Measurements from ENCODE around the gene NIM1K. TPM values are rescaled to one million over a fixed set of nuclear protein-coding genes. Genes with fewer than 3 reads are reported as not detected.

Gene NIM1K
- total and polyA plus RNA-seq, 10 of the 15 experiments (the other 5 are each of a cell fraction or from before 2014, with no cell fraction given), result 0.27 to 1.7 (median 0.66) TPM

GRCh38 chr5:43290726-43291125, 98.7 kb downstream of the NIM1K start:
- RAD21 ChIA-PET (ENCODE audit: unreplicated experiment), result no interaction called here
- intact Hi-C loops (cut with micrococcal nuclease; ENCODE audit: unreplicated experiment), result no loop called here
- FAIRE-seq, result no peak
- no peak for ATAC-seq
- no peak for DNase-seq (ENCODE audit: low read depth, low spot score)
- no peak overlapping the region for H3K4me3 ChIP-seq
- H3K9me3 ChIP-seq (replicated peaks; ENCODE audit: control insufficient read depth, insufficient read depth, low read length), result no peaks in the 10 kb centered on the region
- H4K20me1 ChIP-seq (ENCODE audit: control insufficient read depth, insufficient read depth), result no peaks in the 10 kb centered on the region
- H3K79me2 ChIP-seq (ENCODE audit: control insufficient read depth, insufficient read depth, low read length), result no peaks in the 10 kb centered on the region
- no peaks in the 10 kb centered on the region for H3K4me1 ChIP-seq (ENCODE audit: control insufficient read depth, insufficient read depth, low read length)
- POLR2A ChIA-PET, result no interaction called here
- CTCF ChIA-PET, result no interaction called here
- H2AFZ ChIP-seq (ENCODE audit: control insufficient read depth, low read depth, low read length), result no peak overlapping the region
- no TSS peak for BruUV-seq (replicated peaks)
- in situ Hi-C loops (cut with MboI), result no loop called here
- peaks cover 0 to 41% of the 10 kb centered on the region in 2 experiments for H3K36me3 ChIP-seq (ENCODE audit: control insufficient read depth in 2 of 2, insufficient read depth in 2 of 2, low read length in 1 of 2)
- no peak overlapping the region for H3K4me2 ChIP-seq (ENCODE audit: control insufficient read depth, insufficient read depth)
- 69% methylated on average over 2 of the region's 2 CpGs for WGBS (ENCODE audit: insufficient coverage, insufficient replicate concordance, low lambda C conversion rate, missing lambda C conversion rate)
- no peaks in the 10 kb centered on the region for H3K27me3 ChIP-seq (replicated peaks in 1 of 2; ENCODE audit: control insufficient read depth in 2 of 2, insufficient read depth in 2 of 2, low read length in 1 of 2)
- SMC1A ChIA-PET (ENCODE audit: uncharacterized antibody, unreplicated experiment), result interaction anchor here (0.9 kb wide), 1 partner anchor 14 kb away, joined by 3 read pairs; no protein-coding TSS in a partner anchor
- no peak overlapping the region for H3K9ac ChIP-seq (ENCODE audit: control insufficient read depth, insufficient read depth, low read length)
- TF ChIP-seq TCF12 (IDR thresholded peaks at IDR 0.05; ENCODE audit: low read depth, low read length), result no peak
- no peak for TF ChIP-seq IRF4 (IDR thresholded peaks at IDR 0.05; ENCODE audit: low read depth, low read length)
- TF ChIP-seq ATF7 (IDR thresholded peaks at IDR 0.05; ENCODE audit: low read depth), result no peak
- no peak overlapping the region for H3K27ac ChIP-seq (ENCODE audit: control insufficient read depth, insufficient read depth)

GRCh38 chr5:43294226-43294625, 102.2 kb downstream of the NIM1K start:
- ChIA-PET SMC1A (ENCODE audit: uncharacterized antibody, unreplicated experiment) (interaction anchor here (0.8 to 1.7 kb wide), 3 partner anchors 9 to 18 kb away, joined by 3 to 4 read pairs (median 4); partner anchors contain the start of gene HMGCS1), RAD21 (ENCODE audit: unreplicated experiment) (interaction anchor here (0.9 kb wide), 1 partner anchor 173 kb away, joined by 3 read pairs; no protein-coding TSS in a partner anchor), CTCF (interaction anchor here (0.8 to 2.8 kb wide), 4 partner anchors 9 to 95 kb away, joined by 4 to 11 read pairs (median 8); no protein-coding TSS in a partner anchor), POLR2A (no interaction called here)
- BruUV-seq (replicated peaks), result no TSS peak
- H3K27ac ChIP-seq (ENCODE audit: control insufficient read depth, insufficient read depth), result no peak overlapping the region
- H3K4me3 ChIP-seq, result no peak overlapping the region
- DNase-seq (ENCODE audit: low read depth, low spot score) (no peak), ATAC-seq (no peak), FAIRE-seq (no peak)
- H3K9me3 ChIP-seq (replicated peaks; ENCODE audit: control insufficient read depth, insufficient read depth, low read length), result no peaks in the 10 kb centered on the region
- peaks cover 4% of the 10 kb centered on the region for H3K79me2 ChIP-seq (ENCODE audit: control insufficient read depth, insufficient read depth, low read length)
- in situ Hi-C loops (cut with MboI), result no loop called here
- H3K27me3 ChIP-seq (replicated peaks in 1 of 2; ENCODE audit: control insufficient read depth in 2 of 2, insufficient read depth in 2 of 2, low read length in 1 of 2), result no peaks in the 10 kb centered on the region
- no peak overlapping the region for H3K4me2 ChIP-seq (ENCODE audit: control insufficient read depth, insufficient read depth)
- H3K9ac ChIP-seq (ENCODE audit: control insufficient read depth, insufficient read depth, low read length), result no peak overlapping the region
- no peaks in the 10 kb centered on the region for H3K4me1 ChIP-seq (ENCODE audit: control insufficient read depth, insufficient read depth, low read length)
- peaks cover 2 to 55% of the 10 kb centered on the region in 2 experiments for H3K36me3 ChIP-seq (ENCODE audit: control insufficient read depth in 2 of 2, insufficient read depth in 2 of 2, low read length in 1 of 2)
- intact Hi-C loops (cut with micrococcal nuclease; ENCODE audit: unreplicated experiment), result no loop called here
- no peaks in the 10 kb centered on the region for H4K20me1 ChIP-seq (ENCODE audit: control insufficient read depth, insufficient read depth)
- H2AFZ ChIP-seq (ENCODE audit: control insufficient read depth, low read depth, low read length), result no peak overlapping the region
- TF ChIP-seq SREBF2 (IDR thresholded peaks at IDR 0.05; ENCODE audit: low read length) (no peak), TCF3 (IDR thresholded peaks at IDR 0.05; ENCODE audit: borderline replicate concordance, insufficient read depth, low read depth, low read length) (no peak), NFIC (IDR thresholded peaks at IDR 0.05; ENCODE audit: low read depth, low read length) (no peak), SMAD1 (IDR thresholded peaks at IDR 0.05; ENCODE audit: low read depth, partially characterized antibody) (no peak), IRF4 (IDR thresholded peaks at IDR 0.05; ENCODE audit: low read depth, low read length) (no peak), ZBED1 (IDR thresholded peaks at IDR 0.05; ENCODE audit: borderline replicate concordance) (no peak), SKIL (IDR thresholded peaks at IDR 0.05; ENCODE audit: low read depth, poor library complexity, severe bottlenecking) (no peak), BCL3 (IDR thresholded peaks at IDR 0.05; ENCODE audit: borderline replicate concordance, insufficient read depth, low read depth, low read length, poor library complexity, severe bottlenecking) (no peak), ZNF207 (IDR thresholded peaks at IDR 0.05; ENCODE audit: borderline replicate concordance) (no peak), PAX8 (IDR thresholded peaks at IDR 0.05) (no peak)
